Measurements from ENCODE around the gene SMIM23.

Gene SMIM23

DNA sequence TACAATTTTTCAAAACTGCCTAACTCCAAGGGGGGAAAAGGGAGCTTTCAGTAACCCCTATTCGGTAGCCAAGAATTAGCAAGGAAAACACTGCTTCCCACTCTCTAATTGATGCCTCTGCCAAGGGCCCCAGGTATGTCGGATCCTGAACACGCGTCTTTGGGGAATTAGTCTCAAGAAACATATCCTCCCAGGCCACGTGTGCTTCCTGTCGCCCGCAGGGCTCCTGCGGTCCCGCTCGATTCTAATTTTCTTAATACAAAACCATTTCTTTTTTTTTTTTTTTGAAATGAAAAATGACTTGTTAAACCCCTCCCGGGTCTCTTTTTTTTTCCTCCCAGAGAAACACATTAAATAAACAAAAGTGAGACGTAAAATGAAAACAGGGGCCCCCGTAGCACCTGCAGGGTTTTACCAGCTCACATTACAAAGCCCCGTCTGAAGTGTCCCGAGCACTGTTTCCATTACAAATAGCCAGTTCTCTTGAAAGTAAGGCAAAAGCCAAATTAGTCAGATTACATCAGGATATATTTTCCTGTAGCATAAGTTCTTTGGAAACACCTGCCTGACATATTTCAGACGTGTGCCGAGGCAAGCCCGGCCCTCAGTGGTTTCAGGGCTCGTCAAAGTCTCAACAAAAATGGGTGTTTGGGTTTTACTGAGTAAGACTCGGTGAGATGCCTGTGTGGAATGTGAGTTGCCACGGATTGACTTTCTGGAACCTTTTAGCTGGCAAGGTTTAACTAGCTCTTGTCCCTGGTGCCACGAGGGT is 21.5 kb downstream of the SMIM23 start:
- Mint-ChIP-seq H3K27ac (ENCODE audit: low read depth) (no peak overlapping the region), H3K4me3 (no peak overlapping the region), H3K4me1 (no peaks in the 10 kb centered on the region), H3K36me3 (ENCODE audit: insufficient read depth) (no peaks in the 10 kb centered on the region), H3K9me3 (peaks cover 6% of the 10 kb centered on the region), H3K27me3 (peaks cover 75% of the 10 kb centered on the region)
- no peak for ATAC-seq (replicated peaks; ENCODE audit: extremely low read depth, poor library complexity, severe bottlenecking)
- DNase-seq (ENCODE audit: low spot score in 2 of 2) = no peak

DNA sequence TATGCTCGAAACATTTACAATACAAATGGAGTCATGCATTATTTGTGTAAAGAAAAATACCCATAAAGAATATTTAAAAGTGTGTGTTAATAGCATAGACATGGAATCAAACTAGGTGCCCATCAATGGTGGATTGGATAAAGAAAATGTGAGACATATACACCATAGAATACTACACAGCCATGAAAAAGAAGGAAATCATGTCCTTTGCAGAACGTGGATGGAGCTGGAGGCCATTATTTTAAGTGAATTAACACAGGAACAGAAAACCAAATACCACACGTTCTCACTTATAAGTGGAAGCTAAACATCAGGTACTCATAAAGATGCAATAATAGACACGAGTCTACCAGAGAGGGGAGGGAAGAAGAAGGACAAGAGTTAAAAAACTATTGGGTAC is 22.8 kb downstream of the SMIM23 start:
- H3K36me3 Mint-ChIP-seq (ENCODE audit: insufficient read depth) = no peaks in the 10 kb centered on the region
- DNase-seq (ENCODE audit: low spot score in 2 of 2) = no peak
- H3K9me3 Mint-ChIP-seq = peaks cover 6% of the 10 kb centered on the region
- H3K27ac Mint-ChIP-seq (ENCODE audit: low read depth) = no peak overlapping the region
- H3K4me3 Mint-ChIP-seq = no peak overlapping the region
- H3K4me1 Mint-ChIP-seq = no peaks in the 10 kb centered on the region
- peaks cover 77% of the 10 kb centered on the region for H3K27me3 Mint-ChIP-seq
- no peak for ATAC-seq (replicated peaks; ENCODE audit: extremely low read depth, poor library complexity, severe bottlenecking)

- DNase-seq (ENCODE audit: low spot score in 2 of 2) (no peak), ATAC-seq (replicated peaks; ENCODE audit: extremely low read depth, poor library complexity, severe bottlenecking) (no peak)
- Mint-ChIP-seq H3K4me3 (no peak overlapping the region), H3K4me1 (no peaks in the 10 kb centered on the region), H3K9me3 (peaks cover 6% of the 10 kb centered on the region), H3K36me3 (ENCODE audit: insufficient read depth) (no peaks in the 10 kb centered on the region), H3K27me3 (peaks cover 72% of the 10 kb centered on the region), H3K27ac (ENCODE audit: low read depth) (no peak overlapping the region)
Observed at GRCh38 chr5:171808951-171809350, 23.3 kb downstream of the SMIM23 start.

DNA sequence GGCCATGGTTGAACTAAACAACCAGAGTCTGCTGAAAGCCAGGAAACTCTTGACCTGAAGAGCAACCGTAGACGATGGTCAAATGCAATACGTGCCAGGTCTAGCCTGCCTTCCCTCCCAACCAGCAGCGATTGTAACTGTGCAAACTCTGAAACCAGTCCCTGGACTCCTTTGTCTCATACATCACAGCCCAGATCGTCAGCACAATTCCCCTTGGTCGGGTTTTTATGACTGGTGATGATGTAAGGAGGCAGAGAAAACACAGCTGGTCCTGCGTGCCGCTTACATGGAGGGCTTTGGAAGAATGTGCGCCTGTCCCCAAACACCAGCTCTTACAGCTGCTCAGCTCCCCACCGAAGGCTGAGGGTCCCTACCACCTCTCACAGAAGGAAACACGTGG is 24.6 kb downstream of the SMIM23 start:
- H3K36me3 Mint-ChIP-seq (ENCODE audit: insufficient read depth) = no peaks in the 10 kb centered on the region
- no peak for ATAC-seq (replicated peaks; ENCODE audit: extremely low read depth, poor library complexity, severe bottlenecking)
- no peak overlapping the region for H3K4me3 Mint-ChIP-seq
- H3K4me1 Mint-ChIP-seq = no peaks in the 10 kb centered on the region
- H3K27ac Mint-ChIP-seq (ENCODE audit: low read depth) = no peak overlapping the region
- H3K27me3 Mint-ChIP-seq = peaks cover 60% of the 10 kb centered on the region
- H3K9me3 Mint-ChIP-seq = peaks cover 6% of the 10 kb centered on the region
- no peak for DNase-seq (ENCODE audit: low spot score in 2 of 2)

DNA sequence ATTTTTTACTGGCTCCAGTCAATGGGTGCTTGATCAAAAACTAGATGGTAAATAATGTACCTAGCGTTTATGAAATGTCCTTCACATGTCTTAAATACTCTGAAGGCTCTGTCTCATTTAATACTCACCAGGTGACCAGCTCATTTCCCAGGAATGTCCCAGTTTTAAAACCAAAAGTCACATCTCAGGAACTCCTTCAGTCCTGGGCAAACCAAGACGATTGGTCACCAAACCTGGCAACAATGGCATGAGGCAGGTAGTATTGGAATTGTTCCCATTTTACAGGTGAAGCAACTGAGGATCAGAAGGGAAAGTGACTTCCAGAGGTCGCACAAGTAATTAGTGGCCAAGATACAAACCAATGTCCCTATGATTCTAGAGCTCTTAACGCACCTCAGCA is 27.7 kb downstream of the SMIM23 start:
- Mint-ChIP-seq H3K27me3 (peaks cover 33% of the 10 kb centered on the region), H3K9me3 (peaks cover 6% of the 10 kb centered on the region), H3K4me3 (no peak overlapping the region), H3K27ac (ENCODE audit: low read depth) (no peak overlapping the region), H3K36me3 (ENCODE audit: insufficient read depth) (no peaks in the 10 kb centered on the region), H3K4me1 (no peaks in the 10 kb centered on the region)
- DNase-seq (ENCODE audit: low spot score in 2 of 2) (no peak), ATAC-seq (replicated peaks; ENCODE audit: extremely low read depth, poor library complexity, severe bottlenecking) (no peak)

- DNase-seq (ENCODE audit: low spot score in 2 of 2) (no peak), ATAC-seq (replicated peaks; ENCODE audit: extremely low read depth, poor library complexity, severe bottlenecking) (no peak)
- Mint-ChIP-seq H3K9me3 (peaks cover 6% of the 10 kb centered on the region), H3K27me3 (peaks cover 36% of the 10 kb centered on the region), H3K4me1 (no peaks in the 10 kb centered on the region), H3K27ac (ENCODE audit: low read depth) (no peak overlapping the region), H3K4me3 (no peak overlapping the region), H3K36me3 (ENCODE audit: insufficient read depth) (no peaks in the 10 kb centered on the region)
Observed at GRCh38 chr5:171813813-171814490, 28.3 kb downstream of the SMIM23 start.

DNA sequence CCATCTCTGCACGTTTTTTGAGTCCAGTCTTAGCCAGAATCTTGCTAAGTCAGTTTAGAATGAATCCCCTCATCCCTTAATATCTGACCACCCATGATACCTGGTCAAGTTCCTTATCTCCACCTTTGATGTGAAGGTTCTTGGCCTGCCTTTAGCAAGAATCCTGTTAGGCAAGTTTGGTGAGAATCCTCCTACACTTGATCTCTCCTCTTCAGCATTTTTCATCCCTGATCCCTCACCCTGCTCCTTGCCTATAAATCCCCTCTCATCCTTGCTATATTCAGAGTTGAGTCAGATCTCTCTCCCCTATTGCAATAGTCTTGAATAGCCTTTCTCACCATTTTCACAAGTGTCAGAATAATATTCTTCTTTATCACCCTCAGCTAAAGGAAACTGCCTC is 31.0 kb downstream of the SMIM23 start:
- Mint-ChIP-seq H3K4me1 (no peaks in the 10 kb centered on the region), H3K36me3 (ENCODE audit: insufficient read depth) (no peaks in the 10 kb centered on the region), H3K4me3 (no peak overlapping the region), H3K27me3 (peaks cover 32% of the 10 kb centered on the region), H3K9me3 (no peaks in the 10 kb centered on the region), H3K27ac (ENCODE audit: low read depth) (no peak overlapping the region)
- ATAC-seq (replicated peaks; ENCODE audit: extremely low read depth, poor library complexity, severe bottlenecking) (no peak), DNase-seq (ENCODE audit: low spot score in 2 of 2) (no peak)

DNA sequence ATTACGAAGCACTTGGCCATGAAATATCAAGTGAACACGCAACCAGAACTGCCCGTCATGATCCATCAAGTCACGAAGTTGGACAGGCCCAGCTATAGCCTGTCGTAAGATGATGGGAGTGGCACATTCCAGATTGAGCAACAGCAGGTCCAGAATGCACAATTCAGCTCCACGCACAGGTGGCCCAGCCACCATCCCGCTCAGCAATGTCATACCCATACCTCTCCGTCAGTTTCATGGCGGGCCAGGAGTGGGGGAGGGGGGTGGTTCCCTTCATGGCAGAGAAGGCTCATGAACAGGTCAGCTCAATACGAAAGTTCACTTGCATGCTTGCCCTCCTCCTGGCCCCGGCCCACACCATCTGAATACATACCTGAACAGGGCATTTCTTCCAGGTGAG is 34.9 kb downstream of the SMIM23 start:
- Mint-ChIP-seq H3K36me3 (ENCODE audit: insufficient read depth) (no peaks in the 10 kb centered on the region), H3K27me3 (peaks cover 28% of the 10 kb centered on the region), H3K9me3 (no peaks in the 10 kb centered on the region), H3K4me3 (no peak overlapping the region), H3K27ac (ENCODE audit: low read depth) (no peak overlapping the region), H3K4me1 (no peaks in the 10 kb centered on the region)
- no peak for DNase-seq (ENCODE audit: low spot score in 2 of 2)
- ATAC-seq (replicated peaks; ENCODE audit: extremely low read depth, poor library complexity, severe bottlenecking) = no peak

DNA sequence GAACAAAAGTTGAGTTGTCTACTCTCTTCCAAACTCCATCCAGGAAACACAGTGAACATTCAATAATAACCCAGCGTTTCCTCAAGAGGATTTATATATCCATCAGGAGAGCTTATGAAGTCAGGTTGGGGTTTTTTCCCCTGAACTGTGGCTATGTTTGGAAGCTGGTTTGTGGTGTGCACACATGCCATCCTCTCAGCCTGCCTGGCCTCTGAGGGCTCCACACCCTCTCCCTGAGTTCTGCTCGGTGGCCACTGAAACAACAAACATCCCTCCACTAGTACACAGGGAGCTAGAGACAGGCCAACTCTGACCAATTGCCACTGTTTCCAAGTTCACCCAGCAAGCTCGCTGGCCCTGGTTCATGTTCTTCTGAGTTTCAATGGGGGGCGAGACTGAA is 35.7 kb downstream of the SMIM23 start:
- no peak overlapping the region for H3K27ac Mint-ChIP-seq (ENCODE audit: low read depth)
- H3K9me3 Mint-ChIP-seq = no peaks in the 10 kb centered on the region
- DNase-seq (ENCODE audit: low spot score in 2 of 2) = no peak
- no peaks in the 10 kb centered on the region for H3K36me3 Mint-ChIP-seq (ENCODE audit: insufficient read depth)
- H3K27me3 Mint-ChIP-seq = peaks cover 36% of the 10 kb centered on the region
- H3K4me3 Mint-ChIP-seq = no peak overlapping the region
- no peaks in the 10 kb centered on the region for H3K4me1 Mint-ChIP-seq
- no peak for ATAC-seq (replicated peaks; ENCODE audit: extremely low read depth, poor library complexity, severe bottlenecking)

GRCh38 chr5:171823269-171823668 is 37.7 kb downstream of the SMIM23 start:
- DNase-seq (ENCODE audit: low spot score in 2 of 2) (no peak), ATAC-seq (replicated peaks; ENCODE audit: extremely low read depth, poor library complexity, severe bottlenecking) (no peak)
- Mint-ChIP-seq H3K4me1 (no peaks in the 10 kb centered on the region), H3K36me3 (ENCODE audit: insufficient read depth) (no peaks in the 10 kb centered on the region), H3K27ac (ENCODE audit: low read depth) (no peak overlapping the region), H3K9me3 (no peaks in the 10 kb centered on the region), H3K27me3 (peaks cover 34% of the 10 kb centered on the region), H3K4me3 (no peak overlapping the region)

DNA sequence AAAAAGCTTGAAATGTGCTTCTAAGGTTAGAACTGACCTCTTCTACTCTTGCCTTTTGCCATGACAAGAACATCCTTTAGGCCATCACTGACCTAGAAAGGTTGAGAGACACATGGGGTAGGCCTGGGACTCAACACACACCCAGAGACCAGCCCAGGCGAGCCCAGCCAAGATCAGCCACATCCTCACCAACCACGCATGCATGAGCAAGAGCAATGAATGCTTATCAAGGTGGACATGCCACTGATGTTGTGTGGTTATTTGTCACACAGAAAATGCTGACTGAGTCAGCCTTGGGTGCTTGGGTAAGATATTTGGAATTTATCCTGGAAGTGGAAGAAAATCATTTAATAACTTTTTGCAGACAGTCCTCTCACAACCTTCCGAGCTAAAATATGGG is 39.4 kb downstream of the SMIM23 start:
- no peak overlapping the region for H3K27ac Mint-ChIP-seq (ENCODE audit: low read depth)
- H3K36me3 Mint-ChIP-seq (ENCODE audit: insufficient read depth) = no peaks in the 10 kb centered on the region
- DNase-seq (ENCODE audit: low spot score in 2 of 2) (no peak), ATAC-seq (replicated peaks; ENCODE audit: extremely low read depth, poor library complexity, severe bottlenecking) (no peak)
- no peak overlapping the region for H3K4me3 Mint-ChIP-seq
- no peaks in the 10 kb centered on the region for H3K4me1 Mint-ChIP-seq
- H3K9me3 Mint-ChIP-seq = no peaks in the 10 kb centered on the region
- peaks cover 20% of the 10 kb centered on the region for H3K27me3 Mint-ChIP-seq

- ATAC-seq (replicated peaks; ENCODE audit: extremely low read depth, poor library complexity, severe bottlenecking) (no peak), DNase-seq (ENCODE audit: low spot score in 2 of 2) (no peak)
- Mint-ChIP-seq H3K9me3 (no peaks in the 10 kb centered on the region), H3K27me3 (peaks cover 20% of the 10 kb centered on the region), H3K27ac (ENCODE audit: low read depth) (no peak overlapping the region), H3K4me1 (no peaks in the 10 kb centered on the region), H3K4me3 (no peak overlapping the region), H3K36me3 (ENCODE audit: insufficient read depth) (no peaks in the 10 kb centered on the region)
Observed at GRCh38 chr5:171826132-171826531, 40.5 kb downstream of the SMIM23 start.

DNA sequence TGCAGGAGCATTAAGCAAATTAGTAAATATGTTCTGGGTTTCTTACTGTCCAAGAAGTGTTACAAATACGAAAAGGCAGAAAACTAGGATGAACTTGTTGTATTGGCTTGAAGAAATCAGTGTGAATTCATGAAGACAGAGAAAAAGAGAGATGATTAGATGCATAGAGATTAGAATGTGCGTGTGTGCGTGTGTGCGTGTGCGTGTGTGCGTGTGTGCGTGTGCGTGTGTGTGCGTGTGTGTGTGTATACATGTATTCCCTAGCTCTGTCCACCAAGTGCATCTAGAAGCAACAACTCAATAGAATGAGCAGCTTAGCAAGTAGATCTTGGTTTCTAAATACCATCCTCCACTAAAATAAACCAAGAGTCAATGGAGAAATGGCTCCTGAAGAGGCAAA is 41.5 kb downstream of the SMIM23 start:
- no peak for ATAC-seq (replicated peaks; ENCODE audit: extremely low read depth, poor library complexity, severe bottlenecking)
- no peaks in the 10 kb centered on the region for H3K9me3 Mint-ChIP-seq
- no peaks in the 10 kb centered on the region for H3K36me3 Mint-ChIP-seq (ENCODE audit: insufficient read depth)
- H3K4me1 Mint-ChIP-seq = no peaks in the 10 kb centered on the region
- peaks cover 20% of the 10 kb centered on the region for H3K27me3 Mint-ChIP-seq
- DNase-seq (ENCODE audit: low spot score in 2 of 2) = no peak
- H3K27ac Mint-ChIP-seq (ENCODE audit: low read depth) = no peak overlapping the region
- no peak overlapping the region for H3K4me3 Mint-ChIP-seq

Measured in central memory CD8-positive, alpha-beta T cell (primary cell).